Mesothelial cell of epicardium (in vitro differentiated cells): Measurements from ENCODE around the gene PRPF18. TPM values are rescaled to one million over a fixed set of nuclear protein-coding genes. Genes with fewer than 3 reads are reported as not detected.

ENCODE experiments used
- DNase-seq, 2 experiments: peaks; one replicate each; pipeline ENCODE4 v3.0.0; 2021; ENCODE audit warnings: low spot score in 2 of 2; ENCODE audit not compliant: unreplicated experiment in 2 of 2
- H3K27ac Mint-ChIP-seq: 2 replicates; pipeline ENCODE4 v1.8.0; 2021; ENCODE audit warnings: mixed read lengths
- H3K27me3 Mint-ChIP-seq: 2 replicates; pipeline ENCODE4 v1.8.0; 2021; ENCODE audit warnings: low read depth, mixed read lengths
- H3K36me3 Mint-ChIP-seq: 2 replicates; pipeline ENCODE4 v1.8.0; 2021; ENCODE audit warnings: mixed read lengths
- H3K4me1 Mint-ChIP-seq: 2 replicates; pipeline ENCODE4 v1.8.0; 2021; ENCODE audit warnings: mixed read lengths
- H3K4me3 Mint-ChIP-seq: 2 replicates; pipeline ENCODE4 v1.8.0; 2021; ENCODE audit warnings: mild to moderate bottlenecking, moderate library complexity, mixed read lengths
- H3K9me3 Mint-ChIP-seq: 2 replicates; pipeline ENCODE4 v1.8.0; 2021; ENCODE audit warnings: mixed read lengths
- total RNA-seq: library from RNA; stranded (reverse); gene quantifications from 3 replicates; pipeline ENCODE4 v1.2.1, GENCODE V29; 2021
- TF ChIP-seq, protein P1 (sequence below): fragments of 200-600 bp; sonication (generic); IDR thresholded peaks from one replicate; pipeline ENCODE4 v1.5.0; 2021; ENCODE audit warnings: antibody characterized with exemption; ENCODE audit not compliant: unreplicated experiment

Gene PRPF18
- total RNA-seq, 1 donor from 2014 or later = 18.9 TPM

DNA sequence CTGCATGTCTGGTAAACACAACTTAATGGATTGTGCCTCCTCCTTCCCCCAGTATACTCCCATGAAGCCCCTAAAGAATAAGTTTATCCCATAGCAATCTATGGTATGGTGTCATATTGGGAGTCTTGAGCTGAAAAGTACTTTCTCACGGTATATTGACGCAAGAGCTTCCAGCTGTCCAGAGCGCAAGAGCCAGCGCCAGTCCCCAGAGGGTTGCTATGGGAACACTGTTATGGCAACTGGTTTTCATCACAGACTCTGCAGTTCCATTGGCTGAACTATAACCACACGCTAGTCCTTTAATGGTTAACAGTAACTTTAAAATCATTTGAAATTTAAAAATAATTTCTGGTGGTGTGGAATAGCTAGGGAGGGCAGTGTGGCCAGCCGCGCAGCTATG is 46.9 kb downstream of the PRPF18 start:
- no peak for DNase-seq
- Mint-ChIP-seq H3K4me3 (no peak overlapping the region), H3K27me3 (no peaks in the 10 kb centered on the region), H3K9me3 (no peaks in the 10 kb centered on the region), H3K36me3 (peaks cover 24% of the 10 kb centered on the region), H3K27ac (no peak overlapping the region), H3K4me1 (peaks cover 17% of the 10 kb centered on the region)
- TF ChIP-seq, protein P1, sequence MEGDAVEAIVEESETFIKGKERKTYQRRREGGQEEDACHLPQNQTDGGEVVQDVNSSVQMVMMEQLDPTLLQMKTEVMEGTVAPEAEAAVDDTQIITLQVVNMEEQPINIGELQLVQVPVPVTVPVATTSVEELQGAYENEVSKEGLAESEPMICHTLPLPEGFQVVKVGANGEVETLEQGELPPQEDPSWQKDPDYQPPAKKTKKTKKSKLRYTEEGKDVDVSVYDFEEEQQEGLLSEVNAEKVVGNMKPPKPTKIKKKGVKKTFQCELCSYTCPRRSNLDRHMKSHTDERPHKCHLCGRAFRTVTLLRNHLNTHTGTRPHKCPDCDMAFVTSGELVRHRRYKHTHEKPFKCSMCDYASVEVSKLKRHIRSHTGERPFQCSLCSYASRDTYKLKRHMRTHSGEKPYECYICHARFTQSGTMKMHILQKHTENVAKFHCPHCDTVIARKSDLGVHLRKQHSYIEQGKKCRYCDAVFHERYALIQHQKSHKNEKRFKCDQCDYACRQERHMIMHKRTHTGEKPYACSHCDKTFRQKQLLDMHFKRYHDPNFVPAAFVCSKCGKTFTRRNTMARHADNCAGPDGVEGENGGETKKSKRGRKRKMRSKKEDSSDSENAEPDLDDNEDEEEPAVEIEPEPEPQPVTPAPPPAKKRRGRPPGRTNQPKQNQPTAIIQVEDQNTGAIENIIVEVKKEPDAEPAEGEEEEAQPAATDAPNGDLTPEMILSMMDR = no peak

DNA sequence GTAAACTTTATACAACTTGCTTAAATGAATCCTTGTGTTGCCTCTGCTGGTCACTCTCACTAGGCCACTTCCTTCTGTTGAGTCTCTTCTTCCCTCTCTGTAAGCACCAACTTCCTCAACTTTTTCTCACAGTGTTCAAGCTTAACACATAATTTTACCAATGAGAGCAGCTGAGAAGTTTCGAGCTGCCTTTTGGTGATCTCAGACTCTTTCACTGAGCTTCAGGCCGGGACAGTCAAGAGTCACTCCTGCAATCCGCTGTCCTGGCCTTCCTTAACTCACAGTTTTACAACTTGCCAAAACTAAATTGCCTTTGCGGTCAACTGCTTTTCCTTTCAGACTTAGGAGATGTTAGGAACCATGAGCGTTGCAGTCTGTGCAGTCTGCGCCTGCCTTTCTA is 47.4 kb downstream of the PRPF18 start:
- no peak overlapping the region for H3K4me3 Mint-ChIP-seq
- peaks cover 27% of the 10 kb centered on the region for H3K36me3 Mint-ChIP-seq
- peaks cover 17% of the 10 kb centered on the region for H3K4me1 Mint-ChIP-seq
- H3K27me3 Mint-ChIP-seq = no peaks in the 10 kb centered on the region
- peak overlapping the region; percentile 12 for H3K27ac Mint-ChIP-seq
- no peak for DNase-seq
- H3K9me3 Mint-ChIP-seq = no peaks in the 10 kb centered on the region
- TF ChIP-seq, protein P1 = no peak

DNA sequence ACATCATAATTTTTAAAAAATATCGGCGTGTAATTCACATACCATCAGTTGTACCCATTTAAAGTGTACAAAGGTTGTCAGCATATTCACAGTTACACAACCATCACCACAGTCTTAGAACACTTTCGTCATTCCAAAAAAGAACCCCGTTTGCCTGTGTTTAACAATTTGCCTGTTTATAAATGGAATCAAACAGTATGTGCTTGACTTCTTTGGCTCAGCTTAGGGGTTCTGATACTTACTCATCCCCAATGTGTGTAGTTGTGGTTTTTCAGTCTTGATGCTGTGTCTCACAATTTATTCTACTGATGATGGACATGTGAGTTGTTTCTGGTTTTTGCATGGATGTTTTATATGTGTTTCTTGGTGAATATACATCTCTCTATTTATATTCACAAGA is 50.0 kb downstream of the PRPF18 start:
- DNase-seq = no peak
- Mint-ChIP-seq H3K4me3 (no peak overlapping the region), H3K27ac (no peak overlapping the region), H3K36me3 (peaks cover 38% of the 10 kb centered on the region), H3K27me3 (no peaks in the 10 kb centered on the region), H3K4me1 (peaks cover 11% of the 10 kb centered on the region), H3K9me3 (peaks cover 8% of the 10 kb centered on the region)
- TF ChIP-seq, protein P1 = no peak

DNA sequence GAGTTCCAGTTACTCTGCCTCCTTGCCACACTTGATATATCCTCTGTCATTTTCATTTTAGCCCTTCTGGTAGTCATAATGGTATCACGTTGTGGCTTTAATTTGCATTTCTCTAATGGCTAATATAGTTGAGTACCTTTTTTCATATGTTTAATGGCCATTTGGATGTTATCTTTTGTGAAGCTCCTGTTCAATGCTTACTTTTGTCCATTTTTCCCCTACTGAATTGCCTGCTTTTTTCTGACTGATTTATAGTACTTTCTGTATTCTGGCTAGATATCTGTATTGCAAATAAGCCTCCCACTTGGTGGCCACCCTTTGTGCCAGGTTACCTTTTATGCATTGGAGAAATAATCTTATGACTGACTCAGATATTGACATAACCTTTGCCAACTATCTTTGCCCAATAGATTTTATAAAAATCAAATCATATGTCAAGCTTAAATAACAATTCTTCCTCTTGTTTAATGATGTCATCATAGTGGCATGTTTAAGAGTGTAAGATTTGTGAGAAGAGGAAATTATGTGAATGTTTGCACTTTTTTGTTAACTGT is 50.6 kb downstream of the PRPF18 start:
- peaks cover 45% of the 10 kb centered on the region for H3K36me3 Mint-ChIP-seq
- H3K9me3 Mint-ChIP-seq = peaks cover 14% of the 10 kb centered on the region
- TF ChIP-seq, protein P1 = no peak
- no peaks in the 10 kb centered on the region for H3K27me3 Mint-ChIP-seq
- H3K4me1 Mint-ChIP-seq = peaks cover 11% of the 10 kb centered on the region
- no peak for DNase-seq
- peak overlapping the region; percentile 52 for H3K27ac Mint-ChIP-seq
- no peak overlapping the region for H3K4me3 Mint-ChIP-seq

DNA sequence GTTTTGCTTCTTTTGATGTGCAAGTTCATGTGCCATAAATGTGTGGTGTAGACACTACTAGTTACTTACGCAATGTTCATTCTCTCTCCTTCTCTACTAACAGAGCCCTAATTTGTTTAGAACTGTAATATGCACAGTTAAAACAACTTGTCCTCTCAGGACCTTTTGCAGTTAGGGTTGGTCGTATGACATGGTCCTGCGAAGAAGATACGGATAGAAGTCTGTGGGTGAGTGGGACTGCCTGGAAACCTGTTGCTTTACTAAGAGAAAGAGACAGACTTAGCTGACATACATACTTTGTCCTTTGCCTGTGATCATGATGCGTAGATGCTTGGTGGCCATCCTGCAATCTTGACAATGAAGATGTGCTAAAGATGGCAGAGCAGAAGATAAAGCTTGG is 51.1 kb downstream of the PRPF18 start:
- Mint-ChIP-seq H3K9me3 (peaks cover 19% of the 10 kb centered on the region), H3K27ac (peak overlapping the region; percentile 52), H3K27me3 (no peaks in the 10 kb centered on the region), H3K36me3 (peaks cover 50% of the 10 kb centered on the region), H3K4me3 (no peak overlapping the region), H3K4me1 (peaks cover 8% of the 10 kb centered on the region)
- DNase-seq = no peak
- TF ChIP-seq, protein P1 = no peak

DNA sequence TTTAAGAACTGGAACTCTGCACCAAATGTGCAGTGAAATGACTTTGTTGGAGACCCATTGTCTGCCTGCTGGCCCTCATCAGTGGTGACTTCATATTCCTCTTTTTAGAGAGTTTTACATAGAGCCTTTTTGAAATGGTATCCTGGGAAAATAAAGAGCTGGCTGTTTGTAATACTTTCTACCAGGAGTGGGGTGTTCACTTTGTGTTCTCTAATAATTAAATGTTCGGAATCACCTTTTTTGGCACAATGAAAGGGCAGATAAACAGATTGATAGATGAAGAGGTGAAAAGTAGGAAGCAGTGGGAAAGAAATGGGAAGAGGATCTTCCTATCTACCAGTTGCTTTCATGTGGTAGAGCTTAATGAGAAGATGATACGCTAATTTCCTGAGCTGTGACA is 55.5 kb downstream of the PRPF18 start:
- Mint-ChIP-seq H3K9me3 (peaks cover 23% of the 10 kb centered on the region), H3K36me3 (peaks cover 71% of the 10 kb centered on the region), H3K4me3 (no peak overlapping the region), H3K27ac (no peak overlapping the region), H3K27me3 (no peaks in the 10 kb centered on the region), H3K4me1 (peaks cover 14% of the 10 kb centered on the region)
- TF ChIP-seq, protein P1 = no peak
- DNase-seq = no peak
